HG03139 (cell line): ENCODE results near the gene UVRAG.
"Not testable (repeated sequence)": the region's sequence is repeated elsewhere in the genome, so short reads cannot be mapped to it uniquely, and the experiment has no call there.

Experiments
- ATAC-seq: cut with Tn5 transposase; IDR thresholded peaks from one replicate; pipeline ENCODE4 v1.9.1; 2021; ENCODE audit not compliant: unreplicated experiment

UVRAG gene

DNA sequence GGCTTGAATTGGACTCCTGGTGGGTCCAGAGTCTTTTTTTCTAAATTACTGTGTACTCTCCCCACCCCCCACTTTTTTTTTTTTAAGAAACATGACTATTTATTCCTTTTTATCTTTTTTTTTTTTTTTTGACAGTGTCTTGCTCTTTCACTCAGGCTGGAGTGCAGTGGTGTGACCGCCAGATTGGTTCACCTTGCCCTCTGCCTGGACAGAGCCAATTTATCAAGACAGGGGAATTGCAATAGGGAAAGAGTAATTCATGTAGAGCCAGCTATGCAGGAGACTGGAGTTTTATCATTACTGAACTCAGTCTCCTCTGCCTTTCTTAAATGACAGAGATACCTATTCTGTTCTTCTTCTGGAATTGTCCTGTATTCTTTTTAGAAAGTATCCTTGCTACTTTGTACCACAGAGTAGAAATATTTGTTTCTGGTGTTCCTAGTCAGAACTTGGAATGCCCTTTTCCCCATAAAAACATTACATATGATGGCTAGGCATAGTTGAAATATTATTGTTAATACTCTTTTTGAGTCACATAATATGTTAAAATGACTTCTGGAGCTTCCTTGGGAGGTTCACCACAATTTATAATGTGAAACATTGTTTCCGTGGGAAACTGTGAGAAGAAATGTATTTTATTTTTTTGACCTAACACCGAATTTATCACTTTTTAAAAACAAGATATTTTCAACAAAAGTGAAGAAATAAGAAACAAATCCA, 95.6 kb downstream of the UVRAG start:
- no peak for ATAC-seq

DNA sequence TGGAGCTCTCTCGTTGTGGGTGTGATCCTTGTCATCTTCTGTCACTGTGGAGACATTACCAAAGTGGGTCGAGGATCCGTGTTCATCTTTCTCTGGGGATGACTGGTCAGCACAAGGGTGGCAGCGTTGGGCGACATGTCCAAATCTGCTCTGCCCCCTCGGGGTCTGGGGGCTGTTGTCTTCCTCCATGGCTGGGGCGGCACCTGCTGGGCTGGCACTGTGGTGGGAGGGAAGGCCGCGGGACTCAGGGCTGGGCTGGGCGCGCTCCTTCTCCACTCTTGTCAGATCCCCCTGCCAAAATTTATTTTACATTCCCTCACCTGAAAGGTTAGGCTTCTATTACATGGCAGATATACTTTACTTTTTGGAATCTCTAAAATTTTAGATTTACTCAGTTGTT, 96.4 kb downstream of the UVRAG start:
- no peak for ATAC-seq

DNA sequence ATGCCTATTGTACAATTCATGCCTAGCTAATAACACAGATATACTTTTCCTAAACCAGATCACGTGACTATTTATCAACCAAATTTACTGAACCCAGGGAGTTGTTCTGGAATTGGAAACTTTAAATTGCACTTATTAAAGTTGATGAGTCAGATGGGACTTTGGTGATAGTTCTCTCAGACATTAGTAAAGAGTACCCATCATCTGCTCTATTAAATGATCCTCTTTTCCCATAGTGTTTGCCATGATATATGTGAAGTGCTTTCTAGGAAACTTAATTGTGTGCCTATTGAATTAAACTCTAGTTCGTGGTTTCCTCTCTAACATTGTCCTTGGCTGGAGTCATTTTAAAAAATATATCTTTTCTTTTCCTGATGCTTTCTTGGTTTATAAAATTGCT, 99.0 kb downstream of the UVRAG start:
- no peak for ATAC-seq

DNA sequence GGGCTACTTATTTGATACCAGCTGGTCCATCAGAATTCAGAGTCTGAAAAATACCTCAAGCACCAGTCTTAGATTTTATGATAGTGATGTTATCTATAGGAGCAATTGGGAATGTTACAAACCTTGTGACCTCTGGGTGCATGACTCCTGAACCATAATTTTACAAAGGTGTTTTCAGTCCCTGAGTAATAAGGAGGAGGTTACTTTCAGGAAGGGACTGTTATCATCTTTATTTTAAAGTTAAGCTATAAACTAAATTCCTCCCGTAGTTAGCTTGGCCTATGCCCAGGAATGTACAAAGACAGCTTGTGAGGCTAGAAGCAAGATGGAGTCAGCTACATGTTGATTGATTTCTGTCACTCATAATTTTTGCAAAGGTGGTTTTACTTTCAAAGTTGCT, 101.9 kb downstream of the UVRAG start:
- ATAC-seq, result no peak

DNA sequence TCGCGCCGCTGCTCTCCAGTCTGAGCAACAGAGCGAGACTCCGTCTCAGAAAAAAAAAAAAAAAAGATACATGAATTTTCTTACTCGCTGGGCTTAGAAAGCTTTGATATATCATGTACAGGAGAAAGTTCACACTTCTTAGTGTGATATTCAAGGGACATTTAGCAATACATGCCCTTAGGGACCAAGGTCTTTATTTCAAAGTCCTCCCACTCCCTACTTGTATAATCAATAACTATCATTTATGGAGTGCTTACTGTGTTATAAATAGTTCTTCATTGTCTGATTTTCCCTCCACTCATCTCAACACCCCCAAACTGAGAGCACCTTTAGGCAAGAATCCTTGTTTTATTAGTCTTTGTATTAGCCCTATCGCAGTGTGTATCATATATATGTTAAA, 103.3 kb downstream of the UVRAG start:
- ATAC-seq, result no peak

DNA sequence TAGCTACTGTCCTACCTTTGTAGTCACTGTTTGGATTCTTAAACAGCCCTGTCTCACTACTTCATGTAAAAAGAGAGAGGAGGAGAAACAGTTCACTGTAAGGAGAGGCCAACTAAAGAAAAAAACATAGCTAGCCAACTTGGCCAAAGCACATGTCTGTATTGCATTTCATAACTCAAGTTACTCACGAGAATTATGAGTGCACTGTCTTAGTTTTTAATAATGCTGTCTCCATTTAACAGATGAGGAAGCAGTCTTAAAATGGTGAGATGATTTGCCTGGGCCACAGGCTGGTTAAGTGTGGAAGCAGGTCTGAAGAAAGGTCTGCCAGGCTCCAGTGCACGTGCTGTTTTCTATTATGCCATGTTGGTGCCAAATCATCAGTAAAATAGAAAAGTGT, 104.5 kb downstream of the UVRAG start:
- no peak for ATAC-seq

DNA sequence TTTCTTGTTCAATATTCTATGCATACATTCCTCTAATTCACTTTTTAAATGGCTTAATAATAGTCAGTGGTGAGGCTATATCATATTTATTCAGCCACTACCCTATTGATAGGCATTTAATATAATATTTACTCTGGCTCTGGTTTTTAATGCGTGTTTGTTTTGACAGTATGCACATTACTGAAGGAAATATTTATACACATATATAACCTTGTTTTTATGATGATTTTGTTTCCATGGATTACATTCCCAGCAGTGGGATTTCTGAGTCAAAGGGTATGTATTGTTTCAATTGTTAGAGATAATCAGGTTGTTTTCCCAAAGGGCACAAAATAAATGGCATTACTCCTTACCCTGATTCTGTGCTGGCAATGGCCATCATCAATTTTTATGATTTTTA, 105.8 kb downstream of the UVRAG start:
- no peak for ATAC-seq

DNA sequence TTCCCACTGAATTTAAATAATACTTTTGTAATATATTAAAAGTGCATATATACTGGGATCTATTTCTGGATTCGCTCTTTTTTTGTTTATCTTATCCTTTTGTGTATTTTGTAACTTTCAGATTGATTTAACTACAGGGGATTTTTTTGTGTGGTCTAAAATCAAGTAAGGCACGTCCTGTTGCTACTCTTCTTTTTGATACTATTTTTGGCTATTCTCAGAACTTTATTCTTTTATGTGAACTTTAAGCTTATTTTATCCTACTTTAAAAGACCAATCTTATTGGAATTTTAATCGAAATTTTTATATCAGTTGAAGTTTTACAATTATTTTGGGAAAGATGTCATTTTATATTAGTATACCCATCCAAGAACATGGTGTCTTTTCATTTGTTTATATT, 106.8 kb downstream of the UVRAG start:
- no peak for ATAC-seq

DNA sequence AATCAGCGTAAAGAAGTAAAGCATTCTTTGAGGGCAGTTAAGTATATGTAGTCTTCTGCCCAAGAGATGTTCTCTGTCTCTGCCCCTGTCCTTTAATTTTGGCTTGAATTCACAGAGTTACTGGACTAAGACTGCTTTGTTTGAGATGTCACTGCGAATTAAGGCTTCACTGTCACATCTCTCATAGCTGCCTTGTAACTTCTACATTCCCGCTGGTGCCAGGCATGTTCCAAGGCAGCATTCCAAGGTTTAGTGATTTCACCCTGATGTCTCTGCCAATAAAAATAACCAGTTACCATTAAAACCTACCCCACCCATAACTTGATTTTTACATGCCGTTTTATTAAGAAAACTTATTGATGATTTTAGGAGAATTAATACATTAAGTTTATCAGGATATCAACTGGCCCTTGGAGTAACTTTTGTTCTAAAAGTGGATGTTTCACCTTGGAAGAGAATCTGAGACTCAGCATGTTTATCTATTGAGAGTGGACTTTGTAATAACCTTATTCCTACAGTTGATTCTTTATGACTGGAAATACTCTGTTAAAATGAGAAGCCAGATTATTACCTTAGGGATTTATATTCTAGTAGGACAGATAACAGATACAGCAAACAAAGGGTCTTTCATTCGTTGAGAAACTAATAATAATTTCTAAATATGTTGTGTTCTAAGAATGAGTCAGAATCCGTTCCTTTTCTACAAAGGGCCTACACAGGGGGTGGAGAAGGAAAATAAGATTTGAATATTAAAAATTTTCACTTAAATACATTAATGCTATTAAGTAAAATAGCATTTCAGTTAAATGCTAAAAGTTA, 110.2 kb downstream of the UVRAG start:
- no peak for ATAC-seq

DNA sequence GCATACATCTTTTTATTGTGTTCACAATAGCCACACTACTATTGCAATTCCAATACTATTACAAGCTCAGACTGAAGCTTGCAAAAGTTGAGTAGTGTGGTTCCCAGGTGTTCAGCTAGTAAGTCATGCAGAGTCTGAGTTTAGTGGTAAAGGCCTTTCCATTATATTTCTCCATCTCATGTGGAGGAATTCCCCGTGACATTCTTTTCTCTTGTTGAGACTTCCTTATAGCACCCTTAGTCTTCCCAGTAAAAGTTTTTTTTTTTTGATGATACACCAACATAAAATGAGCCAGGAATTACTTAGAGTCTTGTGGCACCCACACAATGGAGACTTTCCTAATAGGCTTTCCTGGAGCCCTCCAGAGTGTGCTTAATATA, 110.8 kb downstream of the UVRAG start:
- ATAC-seq, result no peak

DNA sequence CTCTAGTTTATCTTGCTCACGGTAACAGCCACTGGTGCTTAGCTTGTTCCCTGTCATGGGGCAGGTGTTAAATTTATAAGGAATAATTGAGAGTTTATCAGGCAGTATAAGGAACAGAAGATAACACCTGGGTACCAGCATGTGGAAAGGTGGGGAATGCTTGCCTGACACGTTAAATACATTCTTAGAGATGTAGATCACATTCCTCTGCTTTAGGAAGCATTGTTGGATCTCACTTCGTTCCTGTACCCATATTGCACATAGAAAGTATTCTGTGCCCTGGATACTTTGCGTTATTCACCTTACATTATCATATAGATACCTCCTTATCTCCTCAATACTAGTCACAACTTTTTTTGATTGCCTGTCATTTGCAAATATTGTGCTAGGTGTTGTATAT, 114.7 kb downstream of the UVRAG start:
- no peak for ATAC-seq

DNA sequence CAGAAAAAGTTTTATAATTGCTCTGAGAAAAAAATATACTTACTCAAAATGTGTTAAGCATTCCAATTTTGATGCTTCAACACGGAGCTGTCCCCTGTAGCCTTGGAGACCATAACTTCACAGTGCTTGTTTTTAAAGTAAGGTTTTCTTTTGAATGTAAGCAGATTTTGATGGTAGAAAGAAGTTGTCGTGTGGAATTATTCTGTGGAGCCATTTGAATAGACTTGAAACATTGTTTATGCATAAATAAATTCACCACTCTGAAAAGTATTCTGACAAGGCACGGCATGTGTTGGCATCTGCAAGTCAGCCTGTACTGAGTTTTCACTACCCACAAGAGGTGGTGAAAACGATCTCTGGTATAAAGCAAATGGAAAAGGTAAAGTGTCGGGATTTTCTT, 115.5 kb downstream of the UVRAG start:
- no peak for ATAC-seq

DNA sequence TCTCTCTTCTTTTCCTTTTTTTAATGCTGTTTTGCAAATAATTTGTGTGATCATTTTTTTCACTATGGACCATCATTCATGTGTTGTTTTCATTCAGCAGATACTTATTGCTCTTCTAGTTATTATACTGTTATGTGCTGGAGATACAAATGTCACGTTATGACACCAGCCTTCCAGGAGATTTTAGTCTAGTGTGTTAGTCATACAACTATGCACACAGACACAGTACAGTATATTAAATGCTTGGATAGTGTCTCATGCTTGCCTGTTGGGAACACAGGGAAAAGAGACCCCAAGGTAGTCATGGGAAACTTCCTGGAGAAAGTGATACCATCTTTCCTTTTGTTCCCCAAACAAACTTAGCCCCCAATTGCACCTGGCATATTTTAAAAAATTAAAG, 116.1 kb downstream of the UVRAG start:
- no peak for ATAC-seq

DNA sequence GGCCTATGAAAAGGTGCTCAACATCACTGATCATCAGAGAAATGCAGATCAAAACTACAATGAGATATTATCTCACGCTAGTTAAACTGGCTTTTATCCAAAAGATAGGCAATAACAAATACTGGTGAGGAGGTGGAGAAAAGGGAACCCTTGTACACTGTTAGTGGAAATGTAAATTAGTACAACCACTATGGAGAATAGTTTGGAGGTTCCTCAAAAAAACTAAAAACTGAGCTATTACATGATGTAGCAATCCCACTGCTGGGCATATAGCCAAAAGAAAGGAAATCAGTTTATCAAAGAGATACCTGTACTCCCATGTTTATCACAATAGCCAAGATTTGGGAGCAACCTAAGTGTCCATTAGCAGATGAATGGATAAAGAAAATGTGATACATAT, 118.7 kb downstream of the UVRAG start:
- not testable (repeated sequence) for ATAC-seq

DNA sequence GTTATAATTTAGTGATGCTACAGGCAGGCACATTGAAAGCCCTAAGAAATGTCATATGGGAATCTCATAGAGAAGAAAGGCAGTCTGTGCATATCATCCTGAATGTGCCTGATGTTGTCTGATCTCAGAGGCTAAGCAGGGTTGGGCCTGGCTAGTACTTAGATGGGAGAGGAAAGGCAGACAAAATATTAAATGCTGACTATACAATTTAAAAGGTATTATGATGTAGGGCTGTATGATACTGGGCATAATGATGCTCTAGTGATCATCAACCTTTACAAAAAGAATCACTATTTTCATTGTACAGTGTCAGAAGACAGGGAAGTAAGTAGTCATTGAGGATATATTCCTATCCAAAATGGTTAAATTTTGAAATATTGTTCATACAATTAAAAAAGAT, 119.8 kb downstream of the UVRAG start:
- no peak for ATAC-seq

DNA sequence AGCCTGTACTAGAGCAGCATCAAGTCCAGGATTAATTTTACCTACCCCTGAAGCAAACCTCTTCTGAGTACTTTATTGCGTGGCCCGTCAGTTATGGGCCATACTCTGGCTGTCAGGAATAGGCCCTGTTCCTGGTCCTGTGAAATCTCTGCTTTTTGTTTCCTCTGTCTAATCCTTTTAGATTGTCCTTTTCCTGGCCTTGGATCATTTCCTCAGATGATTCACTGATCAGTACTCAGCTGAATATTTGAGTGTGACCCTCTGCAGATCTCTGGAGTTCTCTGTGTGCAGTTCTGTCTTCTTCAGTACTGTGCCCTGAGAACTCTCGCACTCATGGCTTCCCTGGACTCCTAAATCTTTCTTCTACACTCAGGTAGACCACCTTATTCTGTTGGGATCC, 123.5 kb downstream of the UVRAG start:
- no peak for ATAC-seq

DNA sequence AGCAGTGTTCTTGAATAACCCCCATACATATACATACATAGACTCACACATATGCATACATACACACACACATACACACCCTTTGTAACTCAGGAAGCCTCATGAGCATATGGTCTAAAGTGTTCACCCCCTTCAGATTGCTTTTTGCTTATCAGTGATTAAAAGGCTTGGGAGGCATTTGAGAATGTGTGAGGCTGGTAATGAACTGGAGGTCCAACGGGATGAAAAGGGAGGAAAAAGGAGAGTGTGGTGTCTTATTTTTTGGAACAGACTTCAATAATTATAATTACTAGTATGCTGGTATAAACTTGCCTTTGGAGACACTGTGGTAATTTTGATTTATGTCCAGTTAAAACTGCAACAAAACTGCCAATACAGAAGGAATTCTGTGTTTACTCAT, 124.5 kb downstream of the UVRAG start:
- ATAC-seq, result no peak

DNA sequence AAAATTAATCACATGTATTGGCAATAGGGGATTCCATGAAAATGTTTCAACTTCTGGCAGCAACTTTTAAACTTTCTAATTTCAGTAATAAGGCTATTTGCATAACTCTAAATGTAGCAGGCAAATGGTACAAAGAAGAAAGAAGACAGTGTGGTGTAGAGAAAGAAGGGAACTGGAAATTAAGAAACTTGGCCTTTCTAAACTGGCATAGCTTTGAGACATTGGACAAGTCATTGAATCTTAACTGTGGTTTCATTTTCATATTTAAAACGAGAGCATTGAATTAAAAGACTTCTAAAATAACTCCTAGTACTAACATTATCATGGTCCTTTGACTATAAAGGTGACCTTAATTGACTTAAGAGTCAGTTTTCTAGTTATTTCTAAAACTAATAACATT, 125.0 kb downstream of the UVRAG start:
- no peak for ATAC-seq

DNA sequence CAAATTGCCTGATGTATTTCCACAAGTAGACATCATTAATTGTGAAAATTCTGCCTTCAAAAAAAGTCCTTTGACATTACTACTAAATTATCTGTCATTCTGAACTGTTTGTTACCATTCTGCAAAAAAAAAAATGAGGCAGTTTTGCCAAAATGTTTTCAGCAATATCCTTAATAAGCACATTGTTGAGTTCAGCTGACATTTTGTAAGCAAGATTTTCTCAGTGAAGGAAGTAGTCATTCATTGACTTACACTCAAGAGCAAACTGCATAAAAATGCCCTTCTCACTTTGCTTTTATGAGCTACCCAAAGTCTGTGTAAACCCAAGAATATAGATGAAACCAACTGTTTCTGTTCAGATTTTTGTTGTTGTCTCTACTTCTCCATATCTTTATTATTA, 125.9 kb downstream of the UVRAG start:
- no peak for ATAC-seq

DNA sequence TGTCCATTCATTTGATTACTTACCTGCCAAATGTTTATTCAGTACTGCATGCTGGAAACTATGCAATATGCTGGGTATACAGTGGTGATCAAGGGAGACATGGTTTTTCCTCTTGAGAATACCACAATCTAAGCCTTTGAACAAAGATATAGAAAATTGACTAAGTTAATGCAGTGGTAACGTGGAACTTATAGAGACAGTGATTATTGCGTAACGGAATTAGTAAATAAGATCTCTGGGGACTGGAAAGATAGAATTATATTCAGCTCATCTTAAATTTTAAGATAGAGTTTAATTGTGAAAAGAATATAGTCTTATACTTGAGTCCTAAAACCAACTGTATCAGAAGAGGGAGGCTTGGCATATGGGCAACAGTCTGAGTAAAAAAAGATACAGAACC, 129.5 kb downstream of the UVRAG start:
- ATAC-seq, result no peak

DNA sequence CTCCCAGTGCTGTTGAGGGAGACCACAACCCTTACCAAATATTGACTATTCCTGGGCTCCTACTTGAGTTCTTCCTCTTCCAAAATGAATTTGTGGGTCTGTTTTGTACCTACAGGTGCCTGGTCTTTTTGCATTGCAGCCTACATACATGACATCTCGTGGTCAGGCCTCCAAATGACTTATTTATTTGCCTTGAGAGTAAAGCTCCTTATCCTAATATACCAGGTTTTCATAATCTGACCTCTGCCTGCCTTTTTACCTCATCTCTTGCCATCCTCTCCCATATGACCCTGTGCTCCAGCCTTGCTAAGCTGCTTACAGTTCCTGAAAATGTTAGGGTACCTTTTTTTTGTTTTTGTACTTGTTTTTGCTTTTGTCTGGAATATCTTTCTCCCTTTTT, 130.4 kb downstream of the UVRAG start:
- no peak for ATAC-seq

DNA sequence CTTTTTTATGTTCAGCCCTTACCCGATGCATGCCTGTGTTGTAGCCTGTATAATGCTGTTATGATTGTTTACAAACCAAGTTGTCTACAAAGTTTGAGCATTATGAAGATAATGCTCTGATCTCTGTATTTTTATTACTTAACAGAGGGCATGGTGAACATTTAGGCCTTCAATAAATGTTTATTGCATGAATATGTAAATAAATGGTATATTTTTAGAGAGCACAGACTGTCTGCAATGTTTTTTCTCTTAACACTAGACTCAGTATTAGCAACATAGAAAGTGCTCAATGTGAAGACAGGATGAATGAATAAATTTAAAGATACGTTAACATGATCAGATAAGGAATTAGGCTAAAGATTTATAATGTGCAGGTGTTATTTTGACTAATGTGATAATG, 130.9 kb downstream of the UVRAG start:
- no peak for ATAC-seq
